KMS-11 (cell line): Measurements from ENCODE around the gene YIPF2.

ENCODE experiments used
- H2AFZ ChIP-seq: fragments of 200-600 bp; sonication (generic); 2 replicates; pipeline ENCODE4 v1.6.1; 2016; ENCODE audit warnings: antibody characterized with exemption, mixed run types, low read depth
- H3K27ac ChIP-seq: fragments of 200-600 bp; sonication (generic); 2 replicates; pipeline ENCODE4 v1.6.1; 2016; ENCODE audit warnings: mild to moderate bottlenecking, mixed run types
- H3K27me3 ChIP-seq: fragments of 200-600 bp; sonication (generic); 2 replicates; pipeline ENCODE4 v1.6.1; 2017; ENCODE audit warnings: mild to moderate bottlenecking, low read depth, mixed run types, moderate library complexity; ENCODE audit not compliant: insufficient read depth
- H3K36me3 ChIP-seq: fragments of 200-600 bp; sonication (generic); 2 replicates; pipeline ENCODE4 v1.6.1; 2017; ENCODE audit warnings: mild to moderate bottlenecking, mixed run types; ENCODE audit not compliant: insufficient read depth
- H3K4me1 ChIP-seq: fragments of 200-600 bp; sonication (generic); 2 replicates; pipeline ENCODE4 v1.6.1; 2016; ENCODE audit warnings: mild to moderate bottlenecking, low read depth, mixed run types; ENCODE audit not compliant: poor library complexity, severe bottlenecking
- H3K4me2 ChIP-seq: fragments of 200-600 bp; sonication (generic); 2 replicates; pipeline ENCODE4 v1.7.0; 2016; ENCODE audit warnings: mild to moderate bottlenecking, mixed run types
- H3K4me3 ChIP-seq: fragments of 200-600 bp; sonication (generic); IDR thresholded peaks from 2 replicates; pipeline ENCODE4 v1.6.1; 2017; ENCODE audit warnings: low read depth, low read length, mixed read lengths; ENCODE audit not compliant: insufficient read depth
- H3K79me2 ChIP-seq: fragments of 200-600 bp; sonication (generic); 2 replicates; pipeline ENCODE4 v1.6.1; 2016; ENCODE audit warnings: low read depth, mixed run types; ENCODE audit not compliant: insufficient read depth
- H3K9ac ChIP-seq: fragments of 200-600 bp; sonication (generic); 2 replicates; pipeline ENCODE4 v1.6.1; 2016; ENCODE audit warnings: mild to moderate bottlenecking, mixed run types
- H4K20me1 ChIP-seq: fragments of 200-600 bp; sonication (generic); 2 replicates; pipeline ENCODE4 v1.6.1; 2016; ENCODE audit warnings: mild to moderate bottlenecking, mixed run types; ENCODE audit not compliant: insufficient read depth
- TF ChIP-seq, protein P1 (sequence below): fragments of 200-600 bp; sonication (generic); conservative IDR thresholded peaks from 2 replicates; pipeline ENCODE4 v1.6.1; 2017; ENCODE audit warnings: low read depth, mild to moderate bottlenecking, antibody characterized with exemption, low read length, moderate library complexity, mixed read lengths

YIPF2 gene

GRCh38 chr19:10896851-10897526 lies 31.4 kb downstream of the YIPF2 start:
- no peaks in the 10 kb centered on the region for H3K27me3 ChIP-seq
- TF ChIP-seq, protein P1, sequence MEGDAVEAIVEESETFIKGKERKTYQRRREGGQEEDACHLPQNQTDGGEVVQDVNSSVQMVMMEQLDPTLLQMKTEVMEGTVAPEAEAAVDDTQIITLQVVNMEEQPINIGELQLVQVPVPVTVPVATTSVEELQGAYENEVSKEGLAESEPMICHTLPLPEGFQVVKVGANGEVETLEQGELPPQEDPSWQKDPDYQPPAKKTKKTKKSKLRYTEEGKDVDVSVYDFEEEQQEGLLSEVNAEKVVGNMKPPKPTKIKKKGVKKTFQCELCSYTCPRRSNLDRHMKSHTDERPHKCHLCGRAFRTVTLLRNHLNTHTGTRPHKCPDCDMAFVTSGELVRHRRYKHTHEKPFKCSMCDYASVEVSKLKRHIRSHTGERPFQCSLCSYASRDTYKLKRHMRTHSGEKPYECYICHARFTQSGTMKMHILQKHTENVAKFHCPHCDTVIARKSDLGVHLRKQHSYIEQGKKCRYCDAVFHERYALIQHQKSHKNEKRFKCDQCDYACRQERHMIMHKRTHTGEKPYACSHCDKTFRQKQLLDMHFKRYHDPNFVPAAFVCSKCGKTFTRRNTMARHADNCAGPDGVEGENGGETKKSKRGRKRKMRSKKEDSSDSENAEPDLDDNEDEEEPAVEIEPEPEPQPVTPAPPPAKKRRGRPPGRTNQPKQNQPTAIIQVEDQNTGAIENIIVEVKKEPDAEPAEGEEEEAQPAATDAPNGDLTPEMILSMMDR, result no peak
- no peaks in the 10 kb centered on the region; the same call in 1 of the 2 replicates for H3K79me2 ChIP-seq
- no peak overlapping the region for H3K27ac ChIP-seq
- no peak overlapping the region for H3K9ac ChIP-seq
- H3K4me2 ChIP-seq, result no peak overlapping the region
- no peak overlapping the region for H3K4me3 ChIP-seq
- no peaks in the 10 kb centered on the region for H4K20me1 ChIP-seq
- no peak overlapping the region for H2AFZ ChIP-seq
- H3K4me1 ChIP-seq, result no peaks in the 10 kb centered on the region
- H3K36me3 ChIP-seq, result no peaks in the 10 kb centered on the region

- Histone ChIP-seq H3K36me3 (no peaks in the 10 kb centered on the region), H3K4me1 (no peaks in the 10 kb centered on the region), H3K27me3 (no peaks in the 10 kb centered on the region), H2AFZ (no peak overlapping the region), H3K79me2 (no peaks in the 10 kb centered on the region; the same call in 1 of the 2 replicates), H3K4me2 (no peak overlapping the region), H4K20me1 (no peaks in the 10 kb centered on the region), H3K27ac (no peak overlapping the region), H3K4me3 (no peak overlapping the region), H3K9ac (no peak overlapping the region)
- TF ChIP-seq, protein P1, result no peak
Measured at GRCh38 chr19:10895920-10896319, 32.5 kb downstream of the YIPF2 start.

DNA sequence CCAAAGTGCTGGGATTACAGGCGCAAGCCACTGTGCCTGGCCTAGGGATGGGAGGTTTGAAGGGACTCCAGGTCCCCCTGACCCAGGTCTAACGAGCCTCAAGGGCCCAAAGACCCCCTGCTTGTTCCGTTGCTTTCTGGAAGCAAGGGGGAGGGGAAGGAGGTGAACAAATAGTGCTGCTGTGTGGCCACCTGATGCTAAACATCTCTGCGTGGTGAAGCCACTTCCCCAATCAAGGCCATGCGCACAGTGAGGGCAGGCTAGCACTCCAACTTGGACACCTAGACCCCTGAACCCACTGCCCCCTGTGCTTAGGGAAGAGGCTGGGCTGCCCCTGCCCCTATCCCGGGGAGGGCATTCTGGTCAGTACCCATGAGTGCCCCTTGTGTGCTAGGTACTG lies 33.1 kb downstream of the YIPF2 start:
- no peak overlapping the region for H3K27ac ChIP-seq
- TF ChIP-seq, protein P1, result no peak
- H3K4me3 ChIP-seq, result no peak overlapping the region
- no peaks in the 10 kb centered on the region for H3K27me3 ChIP-seq
- H3K4me2 ChIP-seq, result no peak overlapping the region
- H3K4me1 ChIP-seq, result no peaks in the 10 kb centered on the region
- no peaks in the 10 kb centered on the region; the same call in 1 of the 2 replicates for H3K79me2 ChIP-seq
- H4K20me1 ChIP-seq, result no peaks in the 10 kb centered on the region
- H3K36me3 ChIP-seq, result no peaks in the 10 kb centered on the region
- no peak overlapping the region for H3K9ac ChIP-seq
- H2AFZ ChIP-seq, result no peak overlapping the region

DNA sequence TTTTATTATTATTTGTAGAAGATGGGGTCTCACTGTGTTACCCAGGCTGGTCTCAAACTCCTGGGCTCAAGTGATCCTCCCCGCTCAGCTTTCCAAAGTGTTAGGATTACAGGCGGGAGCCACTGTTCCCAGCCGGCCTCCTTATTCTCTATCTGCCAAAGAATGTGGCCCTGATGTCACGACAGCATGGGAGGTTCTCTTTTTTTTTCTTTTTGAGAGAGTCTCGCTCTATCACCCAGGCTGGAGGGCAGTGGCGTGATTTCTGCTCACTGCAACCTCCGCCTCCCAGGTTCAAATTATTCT lies 33.6 kb downstream of the YIPF2 start:
- no peak overlapping the region for H3K4me2 ChIP-seq

More for the DNA sequence above, 33.6 kb downstream of the YIPF2 start:
- H4K20me1 ChIP-seq, result no peaks in the 10 kb centered on the region
- H3K36me3 ChIP-seq, result no peaks in the 10 kb centered on the region
- H3K4me3 ChIP-seq, result no peak overlapping the region
- TF ChIP-seq, protein P1, result no peak
- no peak overlapping the region for H2AFZ ChIP-seq
- H3K27ac ChIP-seq, result no peak overlapping the region
- no peaks in the 10 kb centered on the region; the same call in 1 of the 2 replicates for H3K79me2 ChIP-seq
- no peaks in the 10 kb centered on the region for H3K4me1 ChIP-seq
- no peaks in the 10 kb centered on the region for H3K27me3 ChIP-seq
- H3K9ac ChIP-seq, result no peak overlapping the region
